Tracheal epithelial cell (primary cell): ENCODE results near the gene CFAP20DC. TPM values are rescaled to one million over a fixed set of nuclear protein-coding genes. Genes with fewer than 3 reads are reported as not detected.

ENCODE experiments used
- total RNA-seq: library from RNA; depleted of rRNA; stranded (reverse); fragments of >200 nt; gene quantifications from 2 replicates; pipeline ENCODE4 v1.2.1, GENCODE V29; 2014

Gene CFAP20DC
- 7.7 and 12.8 TPM in 2 replicates for total RNA-seq

DNA sequence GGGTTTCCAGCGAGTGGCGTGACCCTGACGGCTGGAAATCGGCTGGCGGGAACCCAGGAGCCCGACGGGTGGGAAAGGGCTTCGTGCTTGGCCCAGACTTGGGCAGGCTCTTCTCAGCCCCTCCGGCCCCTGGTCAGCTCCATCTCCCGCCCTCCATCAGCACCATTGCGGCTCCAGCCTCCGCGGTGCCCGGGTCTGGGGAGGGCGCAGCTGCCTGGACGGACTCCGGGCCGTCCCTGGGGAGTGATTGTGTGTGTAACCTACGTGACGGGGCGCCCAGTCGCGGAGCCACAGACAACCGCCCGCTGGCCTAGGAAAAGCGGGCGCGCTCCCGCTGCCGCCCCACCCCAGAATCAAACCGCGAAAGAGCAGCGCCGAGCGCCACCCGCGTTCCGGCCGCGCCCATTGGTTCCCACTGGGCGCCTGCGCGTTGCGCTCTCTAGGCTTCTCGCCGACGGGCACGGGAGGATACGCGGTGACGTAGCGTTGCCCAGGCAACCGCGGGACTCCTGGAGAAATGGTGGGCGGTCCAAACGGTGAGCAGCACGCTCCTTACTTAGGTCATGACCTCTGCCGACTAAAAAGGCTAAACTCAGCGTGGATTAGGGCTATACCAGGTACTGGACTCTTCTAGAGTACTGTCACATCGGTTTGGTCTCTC lies at the start of gene CFAP20DC:
TSS of gene CFAP20DC (minus strand) at position 355 of the 661 bp plus-strand sequence. CDS start 394 bp downstream, outside the sequence.

